HG03108 (cell line): Measurements from ENCODE around the gene FCGR3B.
A peak's percentile ranks its signal among the peaks of the same experiment; 100 is the strongest.
"Not testable (repeated sequence)": the region's sequence is repeated elsewhere in the genome, so short reads cannot be mapped to it uniquely, and the experiment has no call there.

Experiments
- ATAC-seq: cut with Tn5 transposase; IDR thresholded peaks from one replicate; pipeline ENCODE4 v1.9.1; 2021; ENCODE audit warnings: moderate library complexity; ENCODE audit not compliant: unreplicated experiment

FCGR3B gene

GRCh38 chr1:161606541-161607336 lies 24.2 kb downstream of the FCGR3B start:
- not testable (repeated sequence) for ATAC-seq

GRCh38 chr1:161605762-161606540 lies 25.0 kb downstream of the FCGR3B start:
- ATAC-seq: not testable (repeated sequence)

- not testable (repeated sequence) for ATAC-seq
Observed at GRCh38 chr1:161605024-161605423, 26.0 kb downstream of the FCGR3B start.

GRCh38 chr1:161597077-161597476 lies 33.9 kb downstream of the FCGR3B start:
- ATAC-seq: not testable (repeated sequence)

GRCh38 chr1:161595583-161595982 lies 35.4 kb downstream of the FCGR3B start:
- not testable (repeated sequence) for ATAC-seq

GRCh38 chr1:161595173-161595572 lies 35.8 kb downstream of the FCGR3B start:
- not testable (repeated sequence) for ATAC-seq

- ATAC-seq: not testable (repeated sequence)
Observed at GRCh38 chr1:161594269-161594984, 36.5 kb downstream of the FCGR3B start.

- not testable (repeated sequence) for ATAC-seq
Observed at GRCh38 chr1:161593092-161593755, 37.8 kb downstream of the FCGR3B start.

- ATAC-seq: not testable (repeated sequence)
Observed at GRCh38 chr1:161592586-161592985, 38.4 kb downstream of the FCGR3B start.

GRCh38 chr1:161589920-161590319 lies 41.1 kb downstream of the FCGR3B start:
- not testable (repeated sequence) for ATAC-seq

GRCh38 chr1:161589365-161589764 lies 41.6 kb downstream of the FCGR3B start:
- not testable (repeated sequence) for ATAC-seq

- ATAC-seq: not testable (repeated sequence)
Observed at GRCh38 chr1:161588596-161588995, 42.4 kb downstream of the FCGR3B start.

GRCh38 chr1:161582882-161583281 lies 48.1 kb downstream of the FCGR3B start:
- ATAC-seq: not testable (repeated sequence)

- peak; percentile 73 for ATAC-seq
Observed at GRCh38 chr1:161580879-161581537, 50.0 kb downstream of the FCGR3B start.

GRCh38 chr1:161579856-161580507 lies 51.0 kb downstream of the FCGR3B start:
- ATAC-seq: not testable (repeated sequence)

GRCh38 chr1:161576676-161577075 lies 54.3 kb downstream of the FCGR3B start:
- ATAC-seq: not testable (repeated sequence)
